Measurements from ENCODE around the gene SMTNL1.

Gene SMTNL1

DNA sequence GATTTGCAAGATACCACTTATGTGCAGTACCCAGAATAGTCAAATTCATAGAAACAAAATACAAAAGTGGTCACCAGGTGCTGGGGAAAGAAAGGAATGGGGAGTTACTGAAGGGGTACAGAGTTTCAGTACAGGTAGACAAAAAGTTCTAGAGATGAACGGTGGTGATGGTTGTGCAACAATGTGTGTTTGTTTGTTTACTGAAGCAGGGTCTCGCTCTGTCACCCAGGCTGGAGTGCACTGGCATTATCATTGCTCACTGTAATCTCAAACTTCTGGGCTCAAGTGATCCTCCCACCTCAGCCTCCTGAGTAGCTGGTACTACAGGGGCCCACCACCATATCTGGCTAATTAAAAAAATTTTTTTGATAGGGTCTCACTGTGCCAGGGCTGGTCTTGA is 18.0 kb downstream of the SMTNL1 start:
- no peak for DNase-seq (ENCODE audit: low read depth)
- TF ChIP-seq, protein P1, sequence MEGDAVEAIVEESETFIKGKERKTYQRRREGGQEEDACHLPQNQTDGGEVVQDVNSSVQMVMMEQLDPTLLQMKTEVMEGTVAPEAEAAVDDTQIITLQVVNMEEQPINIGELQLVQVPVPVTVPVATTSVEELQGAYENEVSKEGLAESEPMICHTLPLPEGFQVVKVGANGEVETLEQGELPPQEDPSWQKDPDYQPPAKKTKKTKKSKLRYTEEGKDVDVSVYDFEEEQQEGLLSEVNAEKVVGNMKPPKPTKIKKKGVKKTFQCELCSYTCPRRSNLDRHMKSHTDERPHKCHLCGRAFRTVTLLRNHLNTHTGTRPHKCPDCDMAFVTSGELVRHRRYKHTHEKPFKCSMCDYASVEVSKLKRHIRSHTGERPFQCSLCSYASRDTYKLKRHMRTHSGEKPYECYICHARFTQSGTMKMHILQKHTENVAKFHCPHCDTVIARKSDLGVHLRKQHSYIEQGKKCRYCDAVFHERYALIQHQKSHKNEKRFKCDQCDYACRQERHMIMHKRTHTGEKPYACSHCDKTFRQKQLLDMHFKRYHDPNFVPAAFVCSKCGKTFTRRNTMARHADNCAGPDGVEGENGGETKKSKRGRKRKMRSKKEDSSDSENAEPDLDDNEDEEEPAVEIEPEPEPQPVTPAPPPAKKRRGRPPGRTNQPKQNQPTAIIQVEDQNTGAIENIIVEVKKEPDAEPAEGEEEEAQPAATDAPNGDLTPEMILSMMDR (IDR thresholded peaks at IDR 0.05; ENCODE audit: low read length, missing control alignments) = no peak
- H3K4me3 ChIP-seq (replicated peaks; ENCODE audit: low read depth, low read length) = no peak overlapping the region

DNA sequence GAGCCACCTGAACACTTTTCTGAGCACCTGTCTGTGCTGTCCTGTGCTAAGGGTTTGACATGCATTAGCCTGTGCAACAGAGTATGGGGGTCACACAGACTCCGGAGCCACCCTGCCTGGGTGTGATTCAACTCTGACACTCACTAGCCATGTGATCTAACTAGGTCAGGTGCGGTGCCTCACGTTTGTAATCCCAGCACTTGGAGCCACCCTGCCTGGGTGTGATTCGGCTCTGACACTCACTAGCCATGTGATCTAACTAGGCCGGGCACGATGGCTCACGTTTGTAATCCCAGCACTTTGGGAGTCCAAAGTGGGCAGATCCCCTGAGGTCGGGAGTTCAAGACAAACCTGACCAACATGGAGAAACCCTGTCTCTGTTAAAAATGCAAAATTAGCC is 18.6 kb downstream of the SMTNL1 start:
- no peak overlapping the region for H3K4me3 ChIP-seq (replicated peaks; ENCODE audit: low read depth, low read length)
- TF ChIP-seq, protein P1 (IDR thresholded peaks at IDR 0.05; ENCODE audit: low read length, missing control alignments) = no peak
- no peak for DNase-seq (ENCODE audit: low read depth)

DNA sequence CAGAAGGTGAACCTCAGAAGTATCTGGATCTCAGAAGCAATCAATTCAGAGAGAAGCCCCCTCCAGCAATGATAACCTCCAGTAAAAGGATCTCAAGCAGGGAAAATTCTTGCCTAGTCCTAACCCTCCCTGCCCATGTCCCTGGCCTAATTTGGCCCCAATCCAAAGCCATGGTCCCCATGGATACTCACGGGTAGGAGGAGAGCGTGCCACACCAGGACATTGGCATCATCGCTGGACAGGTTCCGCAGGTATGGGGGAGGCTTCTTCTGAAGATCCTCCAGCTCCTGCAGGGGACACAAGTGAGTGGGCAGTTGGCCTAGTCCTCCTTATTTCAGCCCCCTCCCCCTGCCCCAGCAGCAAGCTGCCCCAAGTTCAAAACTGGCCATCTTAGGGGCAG is 22.8 kb downstream of the SMTNL1 start:
- H3K4me3 ChIP-seq (replicated peaks; ENCODE audit: low read depth, low read length) = no peak overlapping the region
- TF ChIP-seq, protein P1 (IDR thresholded peaks at IDR 0.05; ENCODE audit: low read length, missing control alignments) = no peak
- DNase-seq (ENCODE audit: low read depth) = no peak

DNA sequence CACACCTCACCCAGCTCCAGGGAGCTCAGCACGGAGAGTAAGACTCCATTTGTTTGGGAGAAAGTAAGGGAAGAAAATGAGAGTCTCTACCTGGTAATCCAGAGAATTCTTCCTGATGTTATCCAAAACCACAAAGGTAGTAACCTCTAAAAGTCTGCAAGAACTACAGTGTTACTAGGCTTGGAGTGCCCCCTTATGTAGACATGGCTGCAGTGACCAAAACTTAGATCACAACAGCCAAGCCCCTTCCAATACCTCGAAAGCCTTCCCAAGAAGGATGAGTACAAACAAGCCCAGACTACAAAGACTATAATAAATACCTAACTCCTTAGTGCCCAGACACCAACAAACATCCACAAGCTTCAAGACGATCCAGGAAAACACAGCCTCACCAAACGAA is 25.2 kb downstream of the SMTNL1 start:
- DNase-seq (ENCODE audit: low read depth) = no peak

DNA sequence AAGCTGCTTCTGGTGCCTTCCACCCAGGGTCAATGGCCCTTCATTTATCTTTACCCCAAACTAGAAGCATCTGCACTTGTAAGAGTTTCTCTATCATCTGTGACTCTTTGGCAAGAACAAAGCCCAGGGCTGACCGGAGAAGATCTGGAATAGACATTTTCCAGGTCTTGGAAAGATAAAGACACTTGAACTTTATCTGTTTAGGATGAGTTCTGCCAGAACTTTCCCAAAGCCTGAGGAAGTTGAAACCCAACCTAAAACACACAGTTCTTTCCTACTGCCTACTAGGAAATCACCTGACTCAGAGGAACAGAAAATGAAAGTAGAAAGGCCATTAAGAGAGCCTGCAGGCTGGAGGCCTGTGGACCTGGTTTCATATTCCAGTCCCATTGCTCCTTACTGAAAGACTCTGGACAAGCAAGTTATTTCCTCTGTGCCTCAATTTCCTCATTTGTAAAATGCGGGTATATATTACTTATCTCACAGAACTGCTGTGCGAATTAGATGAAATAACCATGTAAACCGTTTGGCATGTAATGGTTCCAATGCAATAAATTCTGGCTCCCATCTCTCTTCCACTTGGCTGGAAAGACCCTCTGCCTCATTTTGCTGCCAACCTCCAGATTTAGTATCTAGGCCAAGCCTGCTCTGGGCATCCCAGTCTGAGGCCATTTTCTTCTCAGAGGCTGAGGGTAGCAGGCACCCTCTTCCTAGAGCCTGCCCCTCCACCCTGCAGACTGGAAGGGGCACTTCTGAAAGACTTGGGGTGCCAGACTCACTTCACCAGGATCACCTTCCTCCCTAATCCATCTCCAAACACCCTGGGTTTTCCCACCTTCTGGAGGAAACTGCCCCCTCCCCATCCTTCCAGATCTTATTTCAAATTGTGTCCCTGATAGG is 28.9 kb downstream of the SMTNL1 start:
- DNase-seq (ENCODE audit: low read depth) = peak; percentile 44
- TF ChIP-seq, protein P1 (IDR thresholded peaks at IDR 0.05; ENCODE audit: low read length, missing control alignments) = no peak
- H3K4me3 ChIP-seq (replicated peaks; ENCODE audit: low read depth, low read length) = peak overlapping the region; percentile 79

More for the DNA sequence above, 25.2 kb downstream of the SMTNL1 start:
- H3K4me3 ChIP-seq (replicated peaks; ENCODE audit: low read depth, low read length) = no peak overlapping the region
- TF ChIP-seq, protein P1 (IDR thresholded peaks at IDR 0.05; ENCODE audit: low read length, missing control alignments) = no peak

DNA sequence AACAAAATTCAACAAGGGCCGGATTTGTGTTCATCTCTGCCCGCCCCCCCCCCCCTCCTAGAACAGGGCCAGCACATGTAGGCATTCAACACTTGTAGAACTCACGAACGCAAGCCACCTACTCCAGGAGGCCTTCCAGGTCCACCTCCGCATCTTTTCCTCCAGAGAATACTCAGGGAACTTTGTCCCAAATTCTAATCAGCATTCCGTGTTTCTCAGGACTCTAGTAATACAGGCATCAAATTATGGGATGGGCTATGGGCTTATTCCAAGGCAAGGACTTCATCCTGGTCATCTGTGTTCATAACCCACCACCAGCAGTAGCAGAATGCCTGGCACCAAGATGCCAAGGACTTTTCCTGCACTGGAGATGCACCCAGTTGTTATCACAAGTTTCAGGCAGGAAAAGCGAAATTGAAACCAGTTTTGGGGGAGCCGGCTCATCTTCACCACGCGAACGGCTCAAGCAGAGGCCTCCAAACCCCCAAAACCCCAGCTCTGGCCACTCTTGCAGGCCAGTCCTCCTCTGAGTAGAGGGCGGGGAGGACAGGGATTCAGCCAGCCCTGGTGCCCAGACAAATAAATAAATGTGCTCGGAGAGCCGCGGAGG is 29.6 kb downstream of the SMTNL1 start:
- peak; percentile 14 for DNase-seq (ENCODE audit: low read depth)
- TF ChIP-seq, protein P1 (IDR thresholded peaks at IDR 0.05; ENCODE audit: low read length, missing control alignments) = no peak
- H3K4me3 ChIP-seq (replicated peaks; ENCODE audit: low read depth, low read length) = peak overlapping the region; percentile 79
